HG03460 (cell line): ENCODE data around the gene MAML2.

Experiments used
- ATAC-seq: cut with Tn5 transposase; IDR thresholded peaks from one replicate; pipeline ENCODE4 v1.9.1; 2021; ENCODE audit not compliant: unreplicated experiment

MAML2 gene

GRCh38 chr11:95937358-95937757 lies 405.6 kb downstream of the MAML2 start:
- no peak for ATAC-seq

- ATAC-seq: no peak
These were observed 409.4 kb downstream of the MAML2 start for GRCh38 chr11:95933594-95933993.

GRCh38 chr11:95931916-95932315 lies 411.1 kb downstream of the MAML2 start:
- ATAC-seq: no peak

- no peak for ATAC-seq
These were observed 412.0 kb downstream of the MAML2 start for GRCh38 chr11:95930948-95931347.

GRCh38 chr11:95926726-95927125 lies 416.3 kb downstream of the MAML2 start:
- ATAC-seq: no peak
